Panc1 (cell line): Measurements from ENCODE around the gene MUS81. TPM values are rescaled to one million over a fixed set of nuclear protein-coding genes. Genes with fewer than 3 reads are reported as not detected.

ENCODE experiments used
- ATAC-seq: fragments of 200-7000 bp; cut with Tn5 transposase; 2 replicates; pipeline ENCODE4 v1.9.1; 2020; ENCODE audit warnings: mild to moderate bottlenecking, moderate library complexity
- BruUV-seq: library from RNA; stranded (reverse); fragments of 400-500 nt; replicated peaks from 2 replicates; lab custom pipeline; 2021; lab: Mats Ljungman, UMichigan
- CTCF ChIA-PET: fragments of 300-600 bp; sonication (Branson Sonifier 250); formaldehyde crosslinking; loops from one replicate; lab custom pipeline; 2022; ENCODE audit warnings: antibody characterized with exemption; lab: Charles Lee
- POLR2A ChIA-PET: fragments of 300-600 bp; sonication (Branson Sonifier 250); formaldehyde crosslinking; loops from one replicate; lab custom pipeline; 2022; ENCODE audit warnings: antibody characterized with exemption; lab: Charles Lee
- DNase-seq: peaks from one replicate; pipeline ENCODE4 v3.0.0-alpha.2; 2010; ENCODE audit warnings: low read depth, low spot score
- H3K27ac ChIP-seq: 2 replicates; pipeline ENCODE4 v1.5.1; 2011; ENCODE audit warnings: mild to moderate bottlenecking, low read length, inconsistent platforms
- H3K27me3 ChIP-seq: fragments of 200-500 bp; sonication (Bioruptor generic); 2 replicates; pipeline ENCODE4 v1.6.0; 2014; ENCODE audit warnings: low read length, inconsistent platforms; ENCODE audit not compliant: control insufficient read depth, insufficient read depth
- H3K36me3 ChIP-seq: fragments of 200-500 bp; sonication (Bioruptor generic); 2 replicates; pipeline ENCODE4 v1.5.1; 2014; ENCODE audit warnings: inconsistent platforms, mild to moderate bottlenecking, low read length, moderate library complexity; ENCODE audit not compliant: control insufficient read depth, insufficient read depth
- H3K4me1 ChIP-seq: 2 replicates; pipeline ENCODE4 v1.5.1; 2011; ENCODE audit warnings: inconsistent platforms, mild to moderate bottlenecking, low read length, moderate library complexity; ENCODE audit not compliant: control insufficient read depth, insufficient read depth
- H3K4me3 ChIP-seq, 2 experiments: 2 replicates each; pipeline ENCODE4 v1.5.1; 2011 to 2012; ENCODE audit warnings: low read depth in 2 of 2, low read length in 2 of 2, mild to moderate bottlenecking in 2 of 2, inconsistent platforms in 1 of 2, moderate library complexity in 1 of 2
- H3K9me3 ChIP-seq: fragments of 200-500 bp; sonication (Bioruptor generic); 2 replicates; pipeline ENCODE4 v1.5.1; 2014; ENCODE audit warnings: low read depth, mild to moderate bottlenecking, inconsistent platforms, low read length, moderate library complexity; ENCODE audit not compliant: control insufficient read depth, insufficient read depth
- POLR2AphosphoS5 ChIP-seq: IDR thresholded peaks from 2 replicates; pipeline ENCODE4 v1.6.1; 2012; ENCODE audit warnings: mild to moderate bottlenecking, low read depth, low read length, moderate library complexity
- SIN3A ChIP-seq: IDR thresholded peaks from 2 replicates; pipeline ENCODE4 v1.6.1; 2012; ENCODE audit warnings: low read depth, mild to moderate bottlenecking, low read length, moderate library complexity, borderline replicate concordance; ENCODE audit not compliant: insufficient read depth
- TCF7L2 ChIP-seq: IDR thresholded peaks from 2 replicates; pipeline ENCODE4 v1.6.1; 2011; ENCODE audit warnings: mild to moderate bottlenecking, low read depth, low read length, inconsistent platforms
- in situ Hi-C: cut with HindIII; loops from 2 replicates; pipeline ENCODE4 v1.10.0; 2016; ENCODE audit warnings: low sequenced_read_pairs, low pct_unique_long_range_greater_than_20kb
- intact Hi-C: fragments of 100-400 bp; cut with micrococcal nuclease; formaldehyde crosslinking; loops from one replicate; pipeline ENCODE4 v1.10.0; 2022; ENCODE audit not compliant: unreplicated experiment
- total RNA-seq: library from RNA; stranded (reverse); gene quantifications from one replicate; pipeline ENCODE4 v1.2.1, GENCODE V29; 2021; ENCODE audit not compliant: unreplicated experiment
- TF ChIP-seq, protein P1 (sequence below): fragments of 450-650 bp; IDR thresholded peaks from 2 replicates; pipeline ENCODE4 v1.5.1; 2017; ENCODE audit warnings: mild to moderate bottlenecking
- TF ChIP-seq, protein P2 (sequence below), 2 experiments: IDR thresholded peaks; 2 replicates each; pipeline ENCODE4 v1.6.1; 2011 to 2012; ENCODE audit warnings: low read depth in 2 of 2, control low read depth in 1 of 2, low read length in 1 of 2, mild to moderate bottlenecking in 1 of 2, moderate library complexity in 1 of 2; ENCODE audit not compliant: insufficient read depth in 1 of 2

Gene MUS81
- total RNA-seq, 1 experiment from 2014 or later, result 140 TPM

DNA sequence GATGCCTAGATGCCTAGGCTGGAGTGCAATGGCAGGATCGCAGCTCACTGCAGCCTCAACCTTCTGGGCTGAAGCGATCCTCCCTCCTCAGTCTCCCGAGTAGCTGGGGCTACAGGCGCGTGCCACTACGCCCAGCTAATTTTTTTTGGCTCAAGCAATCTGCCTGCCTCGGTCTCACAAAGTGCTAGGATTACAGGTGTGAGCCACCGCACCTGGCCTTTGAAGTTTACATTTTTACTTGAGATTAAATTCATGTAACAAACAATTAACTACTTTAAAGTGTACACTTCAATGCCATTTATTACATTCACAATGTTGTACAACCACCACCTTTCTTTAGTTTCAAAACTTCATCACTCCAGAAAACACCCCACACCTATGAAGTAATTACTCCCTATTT, 43.5 kb downstream of the MUS81 start:
- DNase-seq (no peak), ATAC-seq (peak; percentile 1; the same call in 1 of the 2 replicates)
- BruUV-seq, result no TSS peak
- Histone ChIP-seq H3K36me3 (no peaks in the 10 kb centered on the region), H3K4me3 (no peak overlapping the region), H3K27ac (peak overlapping the region; percentile 99), H3K4me1 (peaks cover 65% of the 10 kb centered on the region), H3K9me3 (no peaks in the 10 kb centered on the region), H3K27me3 (no peaks in the 10 kb centered on the region)
- ChIA-PET POLR2A (interaction anchor here (0.6 to 0.7 kb wide), 2 partner anchors 8 to 12 kb away, joined by 3 read pairs; no protein-coding TSS in a partner anchor), CTCF (interaction anchor here (1.0 kb wide), 1 partner anchor 8 kb away, joined by 3 read pairs; no protein-coding TSS in a partner anchor)
- intact Hi-C loops (no loop called here), in situ Hi-C loops (no loop called here)
- TF ChIP-seq, protein P1, sequence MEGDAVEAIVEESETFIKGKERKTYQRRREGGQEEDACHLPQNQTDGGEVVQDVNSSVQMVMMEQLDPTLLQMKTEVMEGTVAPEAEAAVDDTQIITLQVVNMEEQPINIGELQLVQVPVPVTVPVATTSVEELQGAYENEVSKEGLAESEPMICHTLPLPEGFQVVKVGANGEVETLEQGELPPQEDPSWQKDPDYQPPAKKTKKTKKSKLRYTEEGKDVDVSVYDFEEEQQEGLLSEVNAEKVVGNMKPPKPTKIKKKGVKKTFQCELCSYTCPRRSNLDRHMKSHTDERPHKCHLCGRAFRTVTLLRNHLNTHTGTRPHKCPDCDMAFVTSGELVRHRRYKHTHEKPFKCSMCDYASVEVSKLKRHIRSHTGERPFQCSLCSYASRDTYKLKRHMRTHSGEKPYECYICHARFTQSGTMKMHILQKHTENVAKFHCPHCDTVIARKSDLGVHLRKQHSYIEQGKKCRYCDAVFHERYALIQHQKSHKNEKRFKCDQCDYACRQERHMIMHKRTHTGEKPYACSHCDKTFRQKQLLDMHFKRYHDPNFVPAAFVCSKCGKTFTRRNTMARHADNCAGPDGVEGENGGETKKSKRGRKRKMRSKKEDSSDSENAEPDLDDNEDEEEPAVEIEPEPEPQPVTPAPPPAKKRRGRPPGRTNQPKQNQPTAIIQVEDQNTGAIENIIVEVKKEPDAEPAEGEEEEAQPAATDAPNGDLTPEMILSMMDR, result no peak
- TF ChIP-seq TCF7L2, result peak; percentile 83

DNA sequence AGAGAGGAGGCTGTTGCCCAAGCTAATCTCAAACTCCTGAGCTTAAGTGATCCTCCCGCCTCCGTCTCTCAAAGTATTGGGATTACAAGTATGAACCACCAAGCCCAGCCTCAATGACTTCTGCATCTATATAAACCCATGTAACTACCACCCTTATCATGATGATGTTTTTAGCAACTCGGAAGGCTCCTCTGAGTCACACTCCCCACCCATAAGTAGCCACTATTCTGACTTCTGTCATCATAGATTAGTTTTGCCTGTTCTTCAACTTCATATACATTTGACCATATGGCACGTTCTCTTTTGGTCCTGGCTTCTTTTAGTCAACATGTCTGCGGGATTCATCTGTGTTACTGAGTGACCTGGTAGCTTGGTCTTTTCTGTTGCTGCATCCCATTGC, 46.4 kb downstream of the MUS81 start:
- TF ChIP-seq, protein P1, result no peak
- TF ChIP-seq SIN3A (no peak), TCF7L2 (no peak), POLR2AphosphoS5 (no peak)
- TF ChIP-seq, protein P2, sequence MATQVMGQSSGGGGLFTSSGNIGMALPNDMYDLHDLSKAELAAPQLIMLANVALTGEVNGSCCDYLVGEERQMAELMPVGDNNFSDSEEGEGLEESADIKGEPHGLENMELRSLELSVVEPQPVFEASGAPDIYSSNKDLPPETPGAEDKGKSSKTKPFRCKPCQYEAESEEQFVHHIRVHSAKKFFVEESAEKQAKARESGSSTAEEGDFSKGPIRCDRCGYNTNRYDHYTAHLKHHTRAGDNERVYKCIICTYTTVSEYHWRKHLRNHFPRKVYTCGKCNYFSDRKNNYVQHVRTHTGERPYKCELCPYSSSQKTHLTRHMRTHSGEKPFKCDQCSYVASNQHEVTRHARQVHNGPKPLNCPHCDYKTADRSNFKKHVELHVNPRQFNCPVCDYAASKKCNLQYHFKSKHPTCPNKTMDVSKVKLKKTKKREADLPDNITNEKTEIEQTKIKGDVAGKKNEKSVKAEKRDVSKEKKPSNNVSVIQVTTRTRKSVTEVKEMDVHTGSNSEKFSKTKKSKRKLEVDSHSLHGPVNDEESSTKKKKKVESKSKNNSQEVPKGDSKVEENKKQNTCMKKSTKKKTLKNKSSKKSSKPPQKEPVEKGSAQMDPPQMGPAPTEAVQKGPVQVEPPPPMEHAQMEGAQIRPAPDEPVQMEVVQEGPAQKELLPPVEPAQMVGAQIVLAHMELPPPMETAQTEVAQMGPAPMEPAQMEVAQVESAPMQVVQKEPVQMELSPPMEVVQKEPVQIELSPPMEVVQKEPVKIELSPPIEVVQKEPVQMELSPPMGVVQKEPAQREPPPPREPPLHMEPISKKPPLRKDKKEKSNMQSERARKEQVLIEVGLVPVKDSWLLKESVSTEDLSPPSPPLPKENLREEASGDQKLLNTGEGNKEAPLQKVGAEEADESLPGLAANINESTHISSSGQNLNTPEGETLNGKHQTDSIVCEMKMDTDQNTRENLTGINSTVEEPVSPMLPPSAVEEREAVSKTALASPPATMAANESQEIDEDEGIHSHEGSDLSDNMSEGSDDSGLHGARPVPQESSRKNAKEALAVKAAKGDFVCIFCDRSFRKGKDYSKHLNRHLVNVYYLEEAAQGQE (IDR thresholded peaks at IDR 0.05; ENCODE audit: insufficient read depth in 1 of 2, low read depth in 2 of 2, low read length in 1 of 2), result no peak
- DNase-seq, result no peak
- ChIA-PET POLR2A (interaction anchor here (0.9 to 1.9 kb wide), 3 partner anchors 9 to 15 kb away, joined by 3 to 13 read pairs (median 4); no protein-coding TSS in a partner anchor), CTCF (no interaction called here)
- Histone ChIP-seq H3K36me3 (no peaks in the 10 kb centered on the region), H3K4me1 (peaks cover 80% of the 10 kb centered on the region), H3K27me3 (no peaks in the 10 kb centered on the region), H3K9me3 (no peaks in the 10 kb centered on the region), H3K4me3 (no peak overlapping the region), H3K27ac (peak overlapping the region; percentile 99)
- no TSS peak for BruUV-seq
- in situ Hi-C loops, result no loop called here
- intact Hi-C loops, result no loop called here
- no peak for ATAC-seq
